Activated CD8-positive, alpha-beta T cell treated with anti-CD3 and anti-CD28 coated beads for 36 hours (primary cell): ENCODE results near the gene MVB12B. TPM values are rescaled to one million over a fixed set of nuclear protein-coding genes. Genes with fewer than 3 reads are reported as not detected.
A peak's percentile ranks its signal among the peaks of the same experiment; 100 is the strongest.

Experiments used
- ATAC-seq: fragments of 200-7000 bp; cut with Tn5 transposase; one replicate; pipeline ENCODE4 v1.10.0; 2021; ENCODE audit warnings: mild to moderate bottlenecking, moderate library complexity
- CTCF ChIA-PET: fragments of 350-600 bp; sonication (Branson Sonifier 250); formaldehyde crosslinking; loops from one replicate; lab custom pipeline; 2021; ENCODE audit warnings: antibody characterized with exemption; lab: Charles Lee
- POLR2A ChIA-PET: fragments of 350-600 bp; sonication (Branson Sonifier 250); formaldehyde crosslinking; loops from one replicate; lab custom pipeline; 2021; ENCODE audit warnings: antibody characterized with exemption; lab: Charles Lee
- DNase-seq: peaks from one replicate; pipeline ENCODE4 v3.0.0-alpha.2; 2020
- H3K27ac Mint-ChIP-seq: one replicate; pipeline ENCODE4 v1.8.0; 2021; ENCODE audit warnings: mild to moderate bottlenecking, mixed read lengths
- H3K27me3 Mint-ChIP-seq: one replicate; pipeline ENCODE4 v1.8.0; 2021; ENCODE audit warnings: mixed read lengths
- H3K36me3 Mint-ChIP-seq: one replicate; pipeline ENCODE4 v1.8.0; 2021; ENCODE audit warnings: low read depth, mixed read lengths
- H3K4me1 Mint-ChIP-seq: one replicate; pipeline ENCODE4 v1.8.0; 2021; ENCODE audit warnings: low read depth, mixed read lengths
- H3K4me3 Mint-ChIP-seq: one replicate; pipeline ENCODE4 v1.8.0; 2021; ENCODE audit warnings: mild to moderate bottlenecking, moderate library complexity, mixed read lengths
- H3K9me3 Mint-ChIP-seq: one replicate; pipeline ENCODE4 v1.8.0; 2021; ENCODE audit warnings: mixed read lengths
- CTCF ChIP-seq: fragments of 200-600 bp; IDR thresholded peaks from one replicate; pipeline ENCODE4 v1.8.0; 2022; ENCODE audit warnings: antibody characterized with exemption, mild to moderate bottlenecking
- intact Hi-C: fragments of 100-400 bp; cut with micrococcal nuclease; formaldehyde crosslinking; loops from one replicate; pipeline ENCODE4 v1.10.0; 2022
- total RNA-seq, 2 experiments: library from RNA; stranded (reverse); gene quantifications; one replicate each; pipeline ENCODE4 v1.2.3, GENCODE V29; 2021

The MVB12B gene
- total RNA-seq, 2 experiments from 2014 or later: 6.4 to 6.6 TPM

GRCh38 chr9:126490214-126490631 lies 163.6 kb downstream of the MVB12B start:
- no peaks in the 10 kb centered on the region for H3K9me3 Mint-ChIP-seq
- ATAC-seq: no peak
- no peaks in the 10 kb centered on the region for H3K36me3 Mint-ChIP-seq
- H3K4me3 Mint-ChIP-seq: no peak overlapping the region
- CTCF ChIA-PET: interaction anchor here (0.5 to 4.9 kb wide), 35 partner anchors 8 to 1082 kb away, joined by 3 to 70 read pairs (median 9); partner anchors contain the start of gene MVB12B
- H3K4me1 Mint-ChIP-seq: peaks cover 11% of the 10 kb centered on the region
- no peak for DNase-seq
- H3K27me3 Mint-ChIP-seq: no peaks in the 10 kb centered on the region
- no peak overlapping the region for H3K27ac Mint-ChIP-seq
- TF ChIP-seq CTCF: no peak
- POLR2A ChIA-PET: interaction anchor here (0.8 to 1.2 kb wide), 2 partner anchors 19 to 81 kb away, joined by 3 read pairs; no protein-coding TSS in a partner anchor
- intact Hi-C loops: loop anchor here (5.0 kb wide), 2 partner anchors 93 to 173 kb away; no protein-coding TSS in a partner anchor

- CTCF ChIA-PET: interaction anchor here (0.5 to 4.9 kb wide), 65 partner anchors 9 to 1083 kb away, joined by 3 to 70 read pairs (median 5); partner anchors contain the start of gene MVB12B
These were observed 164.4 kb downstream of the MVB12B start for GRCh38 chr9:126490871-126491567.

GRCh38 chr9:126491568-126491879 lies 164.9 kb downstream of the MVB12B start:
- POLR2A ChIA-PET: interaction anchor here (1.0 kb wide), 1 partner anchor 12 kb away, joined by 3 read pairs; no protein-coding TSS in a partner anchor
- no peak for ATAC-seq
- Mint-ChIP-seq H3K9me3 (no peaks in the 10 kb centered on the region), H3K36me3 (no peaks in the 10 kb centered on the region), H3K27me3 (no peaks in the 10 kb centered on the region), H3K4me3 (no peak overlapping the region), H3K4me1 (peaks cover 11% of the 10 kb centered on the region), H3K27ac (no peak overlapping the region)
- TF ChIP-seq CTCF: peak; percentile 1
- intact Hi-C loops: loop anchor here (5.0 kb wide), 2 partner anchors 94 to 174 kb away; no protein-coding TSS in a partner anchor
- CTCF ChIA-PET: interaction anchor here (0.7 to 4.9 kb wide), 58 partner anchors 9 to 1084 kb away, joined by 3 to 70 read pairs (median 5); partner anchors contain the start of gene MVB12B
- no peak for DNase-seq

More at GRCh38 chr9:126490871-126491567, 164.4 kb downstream of the MVB12B start:
- Mint-ChIP-seq H3K4me3 (no peak overlapping the region), H3K36me3 (no peaks in the 10 kb centered on the region), H3K9me3 (no peaks in the 10 kb centered on the region), H3K27ac (no peak overlapping the region), H3K27me3 (no peaks in the 10 kb centered on the region), H3K4me1 (peaks cover 11% of the 10 kb centered on the region)
- ATAC-seq (peak; percentile 70), DNase-seq (peak; percentile 66)
- POLR2A ChIA-PET: interaction anchor here (0.8 to 1.2 kb wide), 3 partner anchors 12 to 82 kb away, joined by 3 read pairs; no protein-coding TSS in a partner anchor
- intact Hi-C loops: loop anchor here (5.0 kb wide), 2 partner anchors 94 to 174 kb away; no protein-coding TSS in a partner anchor
- TF ChIP-seq CTCF: peak; percentile 97

- POLR2A ChIA-PET: interaction anchor here (1.0 kb wide), 1 partner anchor 13 kb away, joined by 3 read pairs; no protein-coding TSS in a partner anchor
- intact Hi-C loops: loop anchor here (5.0 kb wide), 2 partner anchors 95 to 175 kb away; no protein-coding TSS in a partner anchor
These were observed 165.3 kb downstream of the MVB12B start for GRCh38 chr9:126491949-126492348.

More at GRCh38 chr9:126491949-126492348, 165.3 kb downstream of the MVB12B start:
- H3K27ac Mint-ChIP-seq: no peak overlapping the region
- H3K36me3 Mint-ChIP-seq: no peaks in the 10 kb centered on the region
- no peaks in the 10 kb centered on the region for H3K9me3 Mint-ChIP-seq
- no peaks in the 10 kb centered on the region for H3K27me3 Mint-ChIP-seq
- H3K4me1 Mint-ChIP-seq: peaks cover 11% of the 10 kb centered on the region
- DNase-seq (no peak), ATAC-seq (no peak)
- CTCF ChIA-PET: interaction anchor here (0.6 to 4.9 kb wide), 57 partner anchors 9 to 1084 kb away, joined by 3 to 70 read pairs (median 5); partner anchors contain the start of gene MVB12B
- H3K4me3 Mint-ChIP-seq: no peak overlapping the region
- TF ChIP-seq CTCF: no peak
